Anterior cingulate cortex (tissue), 58 donors: ENCODE measurements around the gene CTNNA2.
"Not testable (repeated sequence)": the region's sequence is repeated elsewhere in the genome, so short reads cannot be mapped to it uniquely, and the experiment has no call there.

ENCODE experiments used
- DNase-seq, 58 donors: peaks; one replicate each; lab custom pipeline; 2025; lab: John Stamatoyannopoulos, UW

CTNNA2 gene

GRCh38 chr2:80061881-80062280, 549.0 kb downstream of the CTNNA2 start:
- DNase-seq: peak in 1 of 58 donors; percentile 35

GRCh38 chr2:80062298-80062697, 549.4 kb downstream of the CTNNA2 start:
- no peak for DNase-seq

- no peak for DNase-seq
Observed at GRCh38 chr2:80068038-80068731, 555.3 kb downstream of the CTNNA2 start.

GRCh38 chr2:80070587-80070986, 557.7 kb downstream of the CTNNA2 start:
- no peak for DNase-seq

- DNase-seq: no peak
Observed at GRCh38 chr2:80071941-80072340, 559.1 kb downstream of the CTNNA2 start.

GRCh38 chr2:80073134-80073561, 560.3 kb downstream of the CTNNA2 start:
- peak in 31 of 58 donors; percentile 6 to 71 (median 19) for DNase-seq

- no peak for DNase-seq
Observed at GRCh38 chr2:80074321-80075070, 561.6 kb downstream of the CTNNA2 start.

- no peak for DNase-seq
Observed at GRCh38 chr2:80075719-80076118, 562.9 kb downstream of the CTNNA2 start.

GRCh38 chr2:80078290-80079036, 565.6 kb downstream of the CTNNA2 start:
- DNase-seq: no peak

- DNase-seq: no peak
Observed at GRCh38 chr2:80080957-80081356, 568.1 kb downstream of the CTNNA2 start.

- DNase-seq: no peak
Observed at GRCh38 chr2:80086831-80087230, 574.0 kb downstream of the CTNNA2 start.

- DNase-seq: no peak
Observed at GRCh38 chr2:80091237-80091636, 578.4 kb downstream of the CTNNA2 start.

- no peak for DNase-seq
Observed at GRCh38 chr2:80092474-80092873, 579.6 kb downstream of the CTNNA2 start.

GRCh38 chr2:80098503-80098902, 585.7 kb downstream of the CTNNA2 start:
- not testable (repeated sequence) for DNase-seq

GRCh38 chr2:80102026-80102425, 589.2 kb downstream of the CTNNA2 start:
- peak in 2 of 58 donors; percentile 13 to 34 for DNase-seq

- no peak for DNase-seq
Observed at GRCh38 chr2:80105015-80105640, 592.3 kb downstream of the CTNNA2 start.

- DNase-seq: no peak
Observed at GRCh38 chr2:80111185-80111584, 598.3 kb downstream of the CTNNA2 start.

- no peak for DNase-seq
Observed at GRCh38 chr2:80112790-80113189, 599.9 kb downstream of the CTNNA2 start.

- DNase-seq: no peak
Observed at GRCh38 chr2:80113399-80113798, 600.5 kb downstream of the CTNNA2 start.

- no peak for DNase-seq
Observed at GRCh38 chr2:80114812-80115211, 602.0 kb downstream of the CTNNA2 start.

- DNase-seq: peak in 8 of 58 donors; percentile 4 to 55 (median 33)
Observed at GRCh38 chr2:80117401-80117800, 604.5 kb downstream of the CTNNA2 start.
